GM23338 (cell line): ENCODE measurements around the gene NBAS. TPM values are rescaled to one million over a fixed set of nuclear protein-coding genes. Genes with fewer than 3 reads are reported as not detected.

Experiments
- CREB1 ChIP-seq: fragments of 250-450 bp; sonication (Bioruptor Pico); IDR thresholded peaks from 2 replicates; pipeline ENCODE4 v1.5.0; 2020; ENCODE audit warnings: low read depth, mild to moderate bottlenecking, moderate library complexity
- ETS1 ChIP-seq: IDR thresholded peaks from 2 replicates; pipeline ENCODE4 v1.6.1; 2016; ENCODE audit warnings: antibody characterized with exemption
- EZH2phosphoT487 ChIP-seq: fragments of 200-600 bp; sonication (generic); IDR thresholded peaks from one replicate; pipeline ENCODE4 v1.8.1; 2018; ENCODE audit warnings: antibody characterized with exemption; ENCODE audit not compliant: unreplicated experiment
- NANOG ChIP-seq: IDR thresholded peaks from 2 replicates; pipeline ENCODE4 v1.6.1; 2016; ENCODE audit warnings: antibody characterized with exemption, borderline replicate concordance
- REST ChIP-seq: IDR thresholded peaks from one replicate; pipeline ENCODE4 v1.6.1; 2018; ENCODE audit warnings: antibody characterized with exemption; ENCODE audit not compliant: unreplicated experiment
- ZNF114 ChIP-seq: fragments of 250-450 bp; sonication (Bioruptor Pico); IDR thresholded peaks from 2 replicates; pipeline ENCODE4 v1.5.0; 2020; ENCODE audit warnings: mild to moderate bottlenecking, moderate library complexity
- ZNF462 ChIP-seq: fragments of 250-450 bp; sonication (Bioruptor Pico); IDR thresholded peaks from 2 replicates; pipeline ENCODE4 v1.5.0; 2020; ENCODE audit warnings: mild to moderate bottlenecking, moderate library complexity
- polyA plus RNA-seq: library from polyadenylated mRNA; unstranded; fragments of >200 nt; fragmentation: Nextera tagmentation; extraction: Ambion mirVana; gene quantifications from 2 replicates; pipeline ENCODE4 v1.2.1, GENCODE V29; 2016
- total RNA-seq: library from RNA; depleted of rRNA; stranded (reverse); fragments of >200 nt; shearing (Covaris generic); gene quantifications from 2 replicates; pipeline ENCODE4 v1.2.3, GENCODE V29; 2014

The NBAS gene
- total and polyA plus RNA-seq, 2 experiments from 2014 or later: 24.8 to 38.9 TPM

GRCh38 chr2:15429032-15429431, 132.1 kb downstream of the NBAS start (continued):
- TF ChIP-seq ZNF462 (no peak), EZH2phosphoT487 (no peak), ZNF114 (CRISPR knock-in tag) (no peak), NANOG (no peak), REST (no peak), ETS1 (no peak), CREB1 (CRISPR knock-in tag) (no peak)
